NCI-H1694 treated with DMSO at 0.1 percent for 48 hours (cell line): ENCODE measurements around the gene RMND5A.

Experiments
- DNase-seq: peaks from one replicate; lab custom pipeline; 2025; lab: John Stamatoyannopoulos, UW

Gene RMND5A

GRCh38 chr2:86765310-86765695 lies 45.2 kb downstream of the RMND5A start:
- no peak for DNase-seq

- DNase-seq = no peak
Observed at GRCh38 chr2:86768189-86768949, 48.3 kb downstream of the RMND5A start.

- DNase-seq = no peak
Observed at GRCh38 chr2:86769838-86770237, 49.7 kb downstream of the RMND5A start.

- no peak for DNase-seq
Observed at GRCh38 chr2:86770816-86771301, 50.8 kb downstream of the RMND5A start.

- no peak for DNase-seq
Observed at GRCh38 chr2:86772611-86773010, 52.5 kb downstream of the RMND5A start.

GRCh38 chr2:86774862-86775261 lies 54.8 kb downstream of the RMND5A start:
- no peak for DNase-seq

- DNase-seq = no peak
Observed at GRCh38 chr2:86775338-86775737, 55.2 kb downstream of the RMND5A start.

- no peak for DNase-seq
Observed at GRCh38 chr2:86776532-86776931, 56.4 kb downstream of the RMND5A start.

GRCh38 chr2:86778957-86779356 lies 58.9 kb downstream of the RMND5A start:
- DNase-seq = no peak

- no peak for DNase-seq
Observed at GRCh38 chr2:86779971-86780370, 59.9 kb downstream of the RMND5A start.

- no peak for DNase-seq
Observed at GRCh38 chr2:86781363-86781762, 61.3 kb downstream of the RMND5A start.

GRCh38 chr2:86782748-86783147 lies 62.7 kb downstream of the RMND5A start:
- no peak for DNase-seq

GRCh38 chr2:86783615-86784339 lies 63.7 kb downstream of the RMND5A start:
- no peak for DNase-seq

- DNase-seq = no peak
Observed at GRCh38 chr2:86785456-86785855, 65.4 kb downstream of the RMND5A start.

GRCh38 chr2:86786001-86786536 lies 66.0 kb downstream of the RMND5A start:
- DNase-seq = no peak

- DNase-seq = no peak
Observed at GRCh38 chr2:86787736-86788135, 67.6 kb downstream of the RMND5A start.

- DNase-seq = no peak
Observed at GRCh38 chr2:86788165-86788564, 68.1 kb downstream of the RMND5A start.

- DNase-seq = no peak
Observed at GRCh38 chr2:86788881-86789686, 69.0 kb downstream of the RMND5A start.

GRCh38 chr2:86789687-86790133 lies 69.6 kb downstream of the RMND5A start:
- DNase-seq = no peak

- no peak for DNase-seq
Observed at GRCh38 chr2:86790134-86790675, 70.1 kb downstream of the RMND5A start.

- no peak for DNase-seq
Observed at GRCh38 chr2:86790676-86791572, 70.8 kb downstream of the RMND5A start, which contains the start of gene CD8A. Gene CD8A (minus strand): TSS chr2:86790913. CDS start chr2:86790825, 88 bp downstream.
